ENCODE measurements around the gene TEAD3.
A peak's percentile ranks its signal among the peaks of the same experiment; 100 is the strongest.

Gene TEAD3

DNA sequence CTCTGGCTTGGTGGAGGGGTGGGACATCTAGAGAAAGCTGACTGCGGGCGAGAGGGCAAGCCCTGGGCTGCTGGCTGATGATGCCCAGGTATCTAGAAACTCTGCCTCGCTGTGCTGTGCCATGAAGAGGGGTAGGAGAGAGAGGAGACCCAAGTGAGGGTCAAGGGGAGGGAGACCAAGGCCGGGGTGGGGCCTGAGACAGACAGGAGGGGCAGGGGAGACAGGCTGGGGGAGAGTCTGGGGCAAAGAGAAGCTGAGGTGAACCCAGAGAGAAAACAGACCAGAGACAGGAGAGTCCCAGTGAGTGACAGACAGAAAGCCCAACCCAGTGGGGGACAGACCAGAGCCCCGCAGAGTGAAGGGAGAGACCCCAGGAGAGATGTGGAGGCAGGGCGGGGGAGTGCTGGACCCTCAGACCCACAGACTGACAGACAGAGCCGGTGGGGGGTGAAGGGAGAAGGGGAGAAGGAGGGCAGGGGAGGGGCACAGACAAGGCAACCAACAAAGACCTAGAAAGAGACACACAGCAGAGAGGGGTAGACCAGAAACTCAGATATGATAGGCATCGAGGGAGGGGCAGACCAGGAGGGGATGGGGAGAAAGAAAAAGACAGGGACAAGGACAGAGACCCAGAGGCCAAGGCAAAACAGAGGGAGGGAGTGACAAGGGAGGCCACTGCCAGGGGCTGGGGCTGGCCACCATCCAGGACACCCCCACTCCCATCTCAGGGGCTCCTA, 5.9 kb downstream of the TEAD3 start:
- peak overlapping the region; percentile 39 for H3K27ac ChIP-seq
- peaks cover 67% of the 10 kb centered on the region for H3K4me1 ChIP-seq
- H3K9ac ChIP-seq: no peak overlapping the region
- no peaks in the 10 kb centered on the region for H3K9me3 ChIP-seq (ENCODE audit: control insufficient read depth, low read length)
- peaks cover 5% of the 10 kb centered on the region for H3K79me2 ChIP-seq
- no peak overlapping the region for H3K4me3 ChIP-seq (ENCODE audit: low read depth, low read length)
- H3K36me3 ChIP-seq (ENCODE audit: control insufficient read depth, insufficient read depth, low read length): no peaks in the 10 kb centered on the region
- no peaks in the 10 kb centered on the region for H3K27me3 ChIP-seq (ENCODE audit: control insufficient read depth, insufficient read depth, low read length)
- H3K4me2 ChIP-seq (ENCODE audit: low read length): no peak overlapping the region
- H2AFZ ChIP-seq: no peak overlapping the region
- TF ChIP-seq CTCF (IDR thresholded peaks at IDR 0.05): no peak

DNA sequence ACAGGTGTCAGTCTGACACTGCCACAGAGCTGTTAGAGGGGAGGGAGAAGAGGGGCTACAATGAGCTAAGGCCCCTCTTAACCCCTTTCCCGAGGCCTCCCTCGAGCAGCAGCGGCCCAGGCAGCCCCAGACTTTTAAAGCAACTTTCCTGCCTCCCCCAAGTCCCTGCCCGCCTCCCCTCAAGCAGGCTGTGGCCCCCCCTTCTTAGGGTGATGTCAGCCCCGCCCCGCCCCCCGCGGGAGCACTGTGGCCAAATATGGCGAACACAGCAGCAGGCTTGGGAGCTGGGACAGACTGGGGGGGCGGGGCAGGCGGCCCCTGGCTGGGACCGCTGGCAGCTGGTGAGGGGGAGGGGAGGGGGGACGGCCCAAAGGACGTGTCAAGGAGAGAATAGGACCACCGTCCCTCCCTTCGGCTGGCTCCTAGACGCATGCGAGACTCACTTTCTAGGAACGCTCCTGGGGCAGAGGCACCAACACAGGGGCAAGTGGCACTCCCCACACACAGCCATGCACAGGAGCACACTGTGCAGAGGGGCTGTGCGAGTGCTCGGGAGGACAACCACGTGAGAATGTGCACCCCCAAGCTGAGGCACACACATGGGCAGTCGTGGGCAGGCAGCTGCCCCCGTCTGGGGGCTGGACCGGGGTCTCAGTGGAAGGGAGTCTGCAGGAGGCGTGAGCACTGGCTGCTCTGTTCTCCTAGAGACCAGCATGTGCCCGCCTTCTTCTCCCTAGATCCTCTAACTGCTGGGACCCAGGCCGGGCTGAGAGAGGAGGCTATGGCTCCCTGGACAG, 6.7 kb downstream of the TEAD3 start:
- Histone ChIP-seq H3K27ac (peak overlapping the region; percentile 39), H3K79me2 (no peaks in the 10 kb centered on the region), H3K4me3 (ENCODE audit: low read depth, low read length) (no peak overlapping the region), H3K27me3 (ENCODE audit: control insufficient read depth, insufficient read depth, low read length) (no peaks in the 10 kb centered on the region), H3K9me3 (ENCODE audit: control insufficient read depth, low read length) (no peaks in the 10 kb centered on the region), H3K36me3 (ENCODE audit: control insufficient read depth, insufficient read depth, low read length) (no peaks in the 10 kb centered on the region), H3K9ac (no peak overlapping the region), H3K4me2 (ENCODE audit: low read length) (no peak overlapping the region), H2AFZ (no peak overlapping the region), H3K4me1 (peaks cover 68% of the 10 kb centered on the region)
- no peak for TF ChIP-seq CTCF (IDR thresholded peaks at IDR 0.05)

GRCh38 chr6:35489066-35489465, 7.8 kb downstream of the TEAD3 start:
- Histone ChIP-seq H3K9ac (no peak overlapping the region), H3K4me1 (peaks cover 60% of the 10 kb centered on the region), H3K9me3 (ENCODE audit: control insufficient read depth, low read length) (no peaks in the 10 kb centered on the region), H3K79me2 (no peaks in the 10 kb centered on the region), H3K27ac (no peak overlapping the region), H3K36me3 (ENCODE audit: control insufficient read depth, insufficient read depth, low read length) (no peaks in the 10 kb centered on the region), H3K27me3 (ENCODE audit: control insufficient read depth, insufficient read depth, low read length) (no peaks in the 10 kb centered on the region), H2AFZ (no peak overlapping the region), H3K4me2 (ENCODE audit: low read length) (no peak overlapping the region), H3K4me3 (ENCODE audit: low read depth, low read length) (no peak overlapping the region)
- TF ChIP-seq CTCF (IDR thresholded peaks at IDR 0.05): no peak

- H3K4me2 ChIP-seq (ENCODE audit: low read length): no peak overlapping the region
- no peaks in the 10 kb centered on the region for H3K27me3 ChIP-seq (ENCODE audit: control insufficient read depth, insufficient read depth, low read length)
- H3K79me2 ChIP-seq: no peaks in the 10 kb centered on the region
- H3K4me3 ChIP-seq (ENCODE audit: low read depth, low read length): no peak overlapping the region
- H3K36me3 ChIP-seq (ENCODE audit: control insufficient read depth, insufficient read depth, low read length): no peaks in the 10 kb centered on the region
- TF ChIP-seq CTCF (IDR thresholded peaks at IDR 0.05): no peak
- no peak overlapping the region for H2AFZ ChIP-seq
- peaks cover 54% of the 10 kb centered on the region for H3K4me1 ChIP-seq
- peak overlapping the region; percentile 58 for H3K27ac ChIP-seq
- H3K9ac ChIP-seq: no peak overlapping the region
- H3K9me3 ChIP-seq (ENCODE audit: control insufficient read depth, low read length): no peaks in the 10 kb centered on the region
Observed at GRCh38 chr6:35488517-35488862, 8.4 kb downstream of the TEAD3 start.
